Endothelial cell of umbilical vein (primary cell): ENCODE data around the gene CCDC85C. TPM values are rescaled to one million over a fixed set of nuclear protein-coding genes. Genes with fewer than 3 reads are reported as not detected.

Experiments
- BruUV-seq: library from RNA; stranded (reverse); fragments of 400-500 nt; replicated peaks from 2 replicates; lab custom pipeline; 2021; lab: Mats Ljungman, UMichigan
- CTCF ChIA-PET: fragments of 300-600, 350-600 bp; sonication (Branson Sonifier 250); formaldehyde crosslinking; loops from one replicate; lab custom pipeline; 2021; ENCODE audit warnings: antibody characterized with exemption, inconsistent platforms; lab: Charles Lee
- POLR2A ChIA-PET: fragments of 300-600, 350-600 bp; sonication (Branson Sonifier 250); formaldehyde crosslinking; loops from one replicate; lab custom pipeline; 2021; ENCODE audit warnings: antibody characterized with exemption, inconsistent platforms; lab: Charles Lee
- DNase-seq: peaks from one replicate; pipeline ENCODE4 v3.0.0-alpha.2; 2011; ENCODE audit warnings: low read depth, low spot score
- FAIRE-seq: peaks from 2 replicates; lab custom pipeline; 2011; peaks lifted over from hg19 to GRCh38; lab: Jason Lieb, UNC
- H2AFZ ChIP-seq: 2 replicates; pipeline ENCODE4 v1.6.0; 2012; ENCODE audit warnings: low read depth, low read length, control low read depth, inconsistent platforms
- H3K27ac ChIP-seq: 2 replicates; pipeline ENCODE4 v1.5.1; 2011; ENCODE audit warnings: low read depth, mild to moderate bottlenecking, control low read depth, low read length, moderate library complexity; ENCODE audit not compliant: insufficient read depth
- H3K27me3 ChIP-seq, 2 experiments: 2 replicates each; pipeline versions ENCODE4 v1.6.0 to v1.6.1; 2011; ENCODE audit warnings: low read length in 2 of 2, mixed read lengths in 1 of 2; ENCODE audit not compliant: control insufficient read depth in 2 of 2, insufficient read depth in 2 of 2
- H3K36me3 ChIP-seq, 2 experiments: 2 replicates in 1 of 2; 3 replicates in 1 of 2; pipeline ENCODE4 v1.5.1; 2011; ENCODE audit warnings: low read length in 2 of 2, mild to moderate bottlenecking in 1 of 2, moderate library complexity in 1 of 2; ENCODE audit not compliant: control insufficient read depth in 2 of 2, insufficient read depth in 2 of 2; ENCODE audit errors: extremely low read depth in 1 of 2
- H3K4me1 ChIP-seq: 3 replicates; pipeline ENCODE4 v1.5.1; 2011; ENCODE audit warnings: mild to moderate bottlenecking, low read length; ENCODE audit not compliant: control insufficient read depth, insufficient read depth; ENCODE audit errors: extremely low read depth
- H3K4me2 ChIP-seq: 2 replicates; pipeline ENCODE4 v1.6.1; 2011; ENCODE audit warnings: low read length, control low read depth, mixed read lengths; ENCODE audit not compliant: insufficient read depth
- H3K4me3 ChIP-seq, 3 experiments: fragments of 200-600 bp in 1 of 3; sonication (generic), shearing (Covaris generic) in 1 of 3; replicated peaks in 1 of 3; 2 replicates each; pipeline ENCODE4 v1.5.1; 2011 to 2016; ENCODE audit warnings: control low read depth in 3 of 3, low read length in 3 of 3, mild to moderate bottlenecking in 2 of 3, inconsistent platforms in 1 of 3, low read depth in 1 of 3, moderate library complexity in 1 of 3; ENCODE audit not compliant: insufficient read depth in 1 of 3
- H3K79me2 ChIP-seq: 2 replicates; pipeline ENCODE4 v1.6.0; 2012; ENCODE audit warnings: low read length, inconsistent platforms; ENCODE audit not compliant: control insufficient read depth, insufficient read depth
- H3K9ac ChIP-seq: replicated peaks from 2 replicates; pipeline ENCODE3; 2011; ENCODE audit warnings: low read length, control low read depth; ENCODE audit not compliant: insufficient read depth; ENCODE audit errors: extremely low read depth
- H3K9me1 ChIP-seq: replicated peaks from 3 replicates; pipeline ENCODE4 v1.6.0; 2011; ENCODE audit warnings: mild to moderate bottlenecking, low read length; ENCODE audit not compliant: control insufficient read depth, insufficient read depth; ENCODE audit errors: extremely low read depth
- H3K9me3 ChIP-seq: replicated peaks from 2 replicates; pipeline ENCODE4 v1.5.1; 2012; ENCODE audit warnings: low read length, inconsistent platforms; ENCODE audit not compliant: control insufficient read depth, insufficient read depth
- H4K20me1 ChIP-seq: replicated peaks from 2 replicates; pipeline ENCODE3; 2011; ENCODE audit warnings: mild to moderate bottlenecking, low read length; ENCODE audit not compliant: control insufficient read depth, insufficient read depth; ENCODE audit errors: extremely low read depth
- EZH2 ChIP-seq: IDR thresholded peaks from 2 replicates; pipeline ENCODE4 v1.6.1; 2012; ENCODE audit warnings: borderline replicate concordance, low read depth, mild to moderate bottlenecking, moderate library complexity, low read length, inconsistent platforms; ENCODE audit not compliant: severe bottlenecking
- FOS ChIP-seq: IDR thresholded peaks from 2 replicates; pipeline ENCODE4 v1.6.1; 2011; ENCODE audit warnings: mild to moderate bottlenecking, low read length, moderate library complexity, borderline replicate concordance; ENCODE audit not compliant: insufficient read depth
- GATA2 ChIP-seq: IDR thresholded peaks from 2 replicates; pipeline ENCODE4 v1.7.0; 2011; ENCODE audit warnings: low read depth, mild to moderate bottlenecking, moderate library complexity, mixed read lengths, low read length; ENCODE audit not compliant: insufficient read length, insufficient read depth
- JUN ChIP-seq: IDR thresholded peaks from 2 replicates; pipeline ENCODE4 v1.6.1; 2011; ENCODE audit warnings: borderline replicate concordance, low read depth; ENCODE audit not compliant: insufficient read length, insufficient read depth
- MYC ChIP-seq: IDR thresholded peaks from one replicate; pipeline ENCODE4 v1.6.1; 2011; ENCODE audit warnings: mild to moderate bottlenecking, low read depth, low read length
- POLR2A ChIP-seq: IDR thresholded peaks from 2 replicates; pipeline ENCODE4 v1.6.1; 2012; ENCODE audit warnings: low read depth, mild to moderate bottlenecking, control low read depth, low read length
- POLR2AphosphoS5 ChIP-seq: IDR thresholded peaks from 2 replicates; pipeline ENCODE4 v1.6.1; 2012; ENCODE audit warnings: low read depth, mild to moderate bottlenecking, control low read depth, low read length, moderate library complexity; ENCODE audit not compliant: insufficient read depth
- dilution Hi-C: fragments of 300-500 bp; cut with MboI; formaldehyde crosslinking; loops from one replicate; pipeline ENCODE4 v1.15.0; 2019; ENCODE audit warnings: low sequenced_read_pairs; ENCODE audit not compliant: extremely low pct_ligation_motif_present
- intact Hi-C: fragments of 100-400 bp; cut with micrococcal nuclease; formaldehyde crosslinking; loops from one replicate; pipeline ENCODE4 v1.10.0; 2022
- polyA plus RNA-seq, 4 experiments: library from polyadenylated mRNA; depleted of rRNA in 3 of 4; stranded (reverse) in 3 of 4; unstranded in 1 of 4; fragments of >200 nt; gene quantifications; 2 replicates each; pipeline versions ENCODE4 v1.2.1 to v1.2.3, GENCODE V29; 2011 to 2012; ENCODE audit warnings: missing spikeins in 1 of 4
- total RNA-seq: library from RNA; stranded (reverse); gene quantifications from 2 replicates; pipeline ENCODE4 v1.2.3, GENCODE V29; 2021
- TF ChIP-seq, protein P1 (sequence below): IDR thresholded peaks from 2 replicates; pipeline ENCODE4 v1.6.1; 2011; ENCODE audit not compliant: insufficient read depth, insufficient read length
- TF ChIP-seq, protein P2 (sequence below), 2 donors: IDR thresholded peaks; 1 replicate in 1 of 2; 2 replicates in 1 of 2; pipeline ENCODE4 v1.5.1; 2011; ENCODE audit warnings: low read length in 2 of 2, mild to moderate bottlenecking in 2 of 2, moderate library complexity in 2 of 2, control low read depth in 1 of 2, inconsistent platforms in 1 of 2, low read depth in 1 of 2; ENCODE audit not compliant: insufficient read depth in 1 of 2; ENCODE audit errors: extremely low read depth in 1 of 2

Gene CCDC85C
- total and polyA plus RNA-seq, 2 donors (not counting 3 experiments of a cell fraction or from before 2014, with no cell fraction given) = 7.5 to 17.8 TPM

DNA sequence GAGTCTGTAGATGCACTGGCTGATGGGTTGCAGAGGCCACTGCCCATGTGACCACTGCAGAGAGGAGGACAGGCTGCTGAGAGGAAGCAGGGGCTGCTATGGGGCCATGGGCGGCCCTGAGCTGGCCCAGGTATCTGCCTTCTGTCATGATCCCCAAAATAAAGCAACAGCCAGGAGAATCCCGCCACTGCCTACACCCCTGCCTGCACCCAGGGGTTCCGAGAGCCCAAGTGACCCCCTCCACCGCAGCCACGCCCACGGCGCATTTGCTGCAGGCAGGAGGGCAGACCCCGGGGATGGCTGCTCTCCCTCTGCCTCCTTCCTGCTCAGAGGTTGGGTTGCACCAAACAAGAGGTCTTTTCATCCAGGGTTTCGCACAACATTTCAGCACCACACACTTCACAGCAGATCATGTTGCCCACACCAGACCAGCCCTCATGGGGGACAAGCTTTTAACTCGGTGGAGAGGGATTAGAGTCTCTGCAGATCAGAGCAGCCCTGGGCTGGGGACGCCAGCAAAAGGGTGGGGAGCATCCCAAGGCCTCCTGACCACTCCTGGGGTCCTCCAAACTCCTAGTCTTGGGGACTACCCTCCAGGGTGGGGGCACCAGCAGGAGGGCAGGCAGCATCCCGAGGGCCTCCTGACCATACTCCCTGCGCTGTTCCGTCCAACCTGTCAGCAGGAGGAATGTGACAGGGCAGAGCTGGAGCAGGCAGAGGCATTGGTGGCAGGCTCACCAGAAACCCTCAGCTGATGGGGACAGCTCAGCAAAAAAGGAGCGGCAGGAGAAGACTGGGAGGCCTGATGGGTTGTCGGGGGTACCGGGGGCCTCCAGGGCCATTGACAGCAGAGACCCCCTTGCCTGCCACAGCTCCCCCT is 14.1 kb downstream of the CCDC85C start:
- Histone ChIP-seq H3K27ac (no peak overlapping the region), H3K27me3 (no peaks in the 10 kb centered on the region), H3K9me1 (no peaks in the 10 kb centered on the region), H3K4me3 (no peak overlapping the region), H3K4me2 (no peak overlapping the region), H3K9ac (no peak overlapping the region), H4K20me1 (no peaks in the 10 kb centered on the region), H2AFZ (no peak overlapping the region), H3K79me2 (no peaks in the 10 kb centered on the region), H3K9me3 (no peaks in the 10 kb centered on the region), H3K36me3 (no peaks in the 10 kb centered on the region), H3K4me1 (peaks cover 17% of the 10 kb centered on the region)
- DNase-seq = no peak
- CTCF ChIA-PET = interaction anchor here (0.7 to 2.0 kb wide), 6 partner anchors 9 to 38 kb away, joined by 3 to 6 read pairs (median 4); no protein-coding TSS in a partner anchor
- TF ChIP-seq, protein P1, sequence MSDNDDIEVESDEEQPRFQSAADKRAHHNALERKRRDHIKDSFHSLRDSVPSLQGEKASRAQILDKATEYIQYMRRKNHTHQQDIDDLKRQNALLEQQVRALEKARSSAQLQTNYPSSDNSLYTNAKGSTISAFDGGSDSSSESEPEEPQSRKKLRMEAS = no peak
- TF ChIP-seq EZH2 (no peak), JUN (no peak), POLR2A (no peak), FOS (no peak), POLR2AphosphoS5 (no peak), GATA2 (no peak), MYC (no peak)
- TF ChIP-seq, protein P2, sequence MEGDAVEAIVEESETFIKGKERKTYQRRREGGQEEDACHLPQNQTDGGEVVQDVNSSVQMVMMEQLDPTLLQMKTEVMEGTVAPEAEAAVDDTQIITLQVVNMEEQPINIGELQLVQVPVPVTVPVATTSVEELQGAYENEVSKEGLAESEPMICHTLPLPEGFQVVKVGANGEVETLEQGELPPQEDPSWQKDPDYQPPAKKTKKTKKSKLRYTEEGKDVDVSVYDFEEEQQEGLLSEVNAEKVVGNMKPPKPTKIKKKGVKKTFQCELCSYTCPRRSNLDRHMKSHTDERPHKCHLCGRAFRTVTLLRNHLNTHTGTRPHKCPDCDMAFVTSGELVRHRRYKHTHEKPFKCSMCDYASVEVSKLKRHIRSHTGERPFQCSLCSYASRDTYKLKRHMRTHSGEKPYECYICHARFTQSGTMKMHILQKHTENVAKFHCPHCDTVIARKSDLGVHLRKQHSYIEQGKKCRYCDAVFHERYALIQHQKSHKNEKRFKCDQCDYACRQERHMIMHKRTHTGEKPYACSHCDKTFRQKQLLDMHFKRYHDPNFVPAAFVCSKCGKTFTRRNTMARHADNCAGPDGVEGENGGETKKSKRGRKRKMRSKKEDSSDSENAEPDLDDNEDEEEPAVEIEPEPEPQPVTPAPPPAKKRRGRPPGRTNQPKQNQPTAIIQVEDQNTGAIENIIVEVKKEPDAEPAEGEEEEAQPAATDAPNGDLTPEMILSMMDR (IDR thresholded peaks at IDR 0.05; ENCODE audit: extremely low read depth in 1 of 2, insufficient read depth in 1 of 2, low read depth in 1 of 2, low read length in 2 of 2) = no peak
- POLR2A ChIA-PET = no interaction called here
- dilution Hi-C loops = no loop called here
- FAIRE-seq = no peak
- intact Hi-C loops = loop anchor here (1.0 to 2.0 kb wide), 3 partner anchors 10 to 51 kb away; no protein-coding TSS in a partner anchor
- BruUV-seq = no TSS peak
